ENCODE measurements around the gene TEDDM1.
"Not testable (repeated sequence)": the region's sequence is repeated elsewhere in the genome, so short reads cannot be mapped to it uniquely, and the experiment has no call there.

Gene TEDDM1

DNA sequence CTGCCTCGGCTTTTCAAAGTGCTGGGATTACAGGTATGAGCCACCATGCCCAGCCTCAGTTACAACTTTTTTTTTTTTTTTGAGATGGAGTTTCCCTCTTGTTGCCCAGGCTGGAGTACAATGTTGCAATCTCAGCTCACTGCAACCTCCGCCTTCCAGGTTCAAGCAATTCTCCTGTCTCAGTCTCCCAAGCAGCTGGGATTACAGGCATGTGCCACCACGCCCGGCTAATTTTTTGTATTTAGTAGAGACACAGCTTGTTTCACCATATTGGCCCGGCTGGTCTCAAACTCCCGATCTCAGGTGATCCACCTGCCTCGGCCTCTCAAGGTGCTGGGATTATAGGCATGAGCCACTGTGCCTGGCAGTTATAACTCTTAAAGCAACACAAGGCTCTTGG lies 20.7 kb downstream of the TEDDM1 start:
- DNase-seq: not testable (repeated sequence)

DNA sequence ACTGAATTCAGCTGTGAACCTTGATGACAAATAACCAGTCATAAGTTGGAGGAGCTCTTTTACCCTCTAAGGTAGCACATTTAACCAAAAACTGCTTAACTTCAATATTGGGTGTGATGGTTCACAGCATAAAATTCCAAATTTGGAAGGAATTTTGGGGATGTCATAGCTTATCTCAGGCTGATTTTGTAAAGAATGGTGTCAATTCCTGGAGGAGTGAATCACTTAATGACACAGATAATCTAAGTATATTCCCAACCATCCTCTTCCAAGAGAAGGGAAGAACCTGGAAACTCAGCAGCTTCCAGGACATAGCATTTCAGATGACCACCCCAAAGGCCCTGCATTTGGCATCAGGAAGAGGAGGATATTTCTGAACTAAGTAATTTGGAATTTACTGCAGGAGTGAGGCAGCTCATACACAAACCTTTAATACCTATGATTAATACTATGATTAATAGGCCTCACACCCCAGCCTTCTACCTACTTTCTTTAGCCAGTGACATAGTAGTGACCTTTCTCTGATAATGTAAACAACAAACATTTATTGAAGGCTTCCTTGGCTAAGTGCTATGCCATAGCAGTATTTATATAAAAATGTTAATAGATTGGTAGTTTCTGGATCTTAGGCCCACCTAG lies 23.4 kb downstream of the TEDDM1 start:
- DNase-seq: no peak

DNA sequence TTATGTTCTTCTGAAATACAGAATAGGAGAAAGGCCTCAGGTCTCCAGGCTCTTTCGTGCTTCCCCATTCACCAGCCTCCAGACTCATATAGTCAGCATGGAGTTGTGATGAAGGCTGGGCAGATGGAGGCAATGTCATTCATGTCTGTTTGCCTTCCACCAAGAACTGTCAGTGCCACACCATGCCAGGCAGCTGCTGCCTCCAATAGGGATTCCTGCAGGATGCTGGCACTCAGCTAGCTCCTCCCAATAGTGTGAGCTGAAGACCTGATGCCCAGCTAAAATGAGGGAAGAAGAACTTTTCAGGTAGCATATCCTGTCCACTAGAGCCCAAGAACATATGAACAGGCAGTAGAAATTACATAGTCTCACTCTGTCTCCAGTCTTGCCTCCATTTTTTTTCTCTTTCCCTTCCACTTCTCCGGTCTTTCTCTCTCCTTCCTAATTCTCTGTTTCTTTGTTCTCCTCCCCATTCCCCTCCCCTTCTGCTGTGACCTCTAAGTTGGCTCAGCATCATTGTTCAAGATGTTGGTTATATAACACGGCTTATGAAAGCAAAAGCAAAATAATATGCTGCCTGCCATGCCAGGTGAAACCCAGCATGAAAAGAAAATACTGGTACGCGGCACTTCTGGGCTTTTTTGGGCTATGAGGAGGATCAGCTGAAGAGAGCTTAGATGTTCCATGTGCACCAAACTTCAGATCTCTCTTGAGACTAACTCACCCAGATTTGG lies 26.2 kb downstream of the TEDDM1 start:
- DNase-seq: no peak

DNA sequence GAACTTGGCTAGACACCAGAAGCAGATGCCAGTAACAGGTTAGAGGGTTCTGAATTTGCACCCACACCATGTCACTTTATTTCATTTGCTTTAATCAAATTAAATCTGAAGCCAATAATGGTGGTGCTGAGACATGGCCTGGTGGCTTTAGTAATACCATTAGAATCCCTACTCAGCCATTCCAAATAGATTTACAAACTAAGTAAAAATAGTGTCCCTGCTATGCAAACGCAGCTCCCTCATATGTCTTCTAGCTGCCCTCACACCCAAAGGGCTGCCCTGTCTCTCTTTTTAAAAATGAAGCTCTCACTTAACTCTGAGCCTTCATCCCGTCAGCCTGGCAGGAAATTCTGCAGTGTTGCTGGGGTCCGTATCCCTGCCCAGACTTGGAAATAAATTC lies 29.9 kb downstream of the TEDDM1 start:
- no peak for DNase-seq

DNA sequence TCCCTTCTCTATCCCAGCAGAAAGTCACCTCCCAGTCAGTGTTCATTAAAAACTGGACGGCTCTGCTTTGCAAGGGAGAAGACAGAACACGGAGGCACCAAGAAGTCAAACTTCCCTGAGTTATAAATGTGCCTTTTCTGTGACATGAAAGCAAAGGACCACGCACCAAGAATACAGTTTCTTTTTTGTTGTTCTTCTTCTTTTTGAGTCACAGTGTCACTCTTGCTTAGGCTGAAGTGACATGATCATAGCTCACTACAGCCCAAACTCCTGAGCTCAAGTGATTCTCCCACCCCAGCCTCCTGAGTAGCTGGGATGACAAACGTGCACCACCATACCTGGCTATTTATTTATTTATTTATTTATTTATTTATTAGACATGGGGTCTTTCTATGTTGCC lies 31.6 kb downstream of the TEDDM1 start:
- no peak for DNase-seq

DNA sequence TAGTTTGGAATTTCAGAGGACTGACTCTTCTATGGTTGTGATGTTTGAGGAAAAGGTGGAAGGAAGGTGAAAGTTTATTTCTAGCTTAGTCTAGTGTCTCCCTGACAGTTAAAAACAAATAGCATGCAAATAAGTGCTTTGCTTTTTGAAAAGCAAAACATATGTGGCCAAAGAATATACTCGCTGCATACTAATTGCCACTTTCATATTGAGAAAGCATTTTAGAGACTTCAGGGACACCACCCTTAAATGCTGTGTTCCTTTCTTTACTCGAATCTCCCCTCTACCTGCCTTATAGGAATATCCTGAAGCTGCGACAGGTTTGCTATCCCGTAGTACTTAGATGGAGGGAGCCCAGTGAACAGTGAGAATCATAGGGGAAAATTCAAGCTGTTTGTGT lies 32.1 kb downstream of the TEDDM1 start:
- no peak for DNase-seq

DNA sequence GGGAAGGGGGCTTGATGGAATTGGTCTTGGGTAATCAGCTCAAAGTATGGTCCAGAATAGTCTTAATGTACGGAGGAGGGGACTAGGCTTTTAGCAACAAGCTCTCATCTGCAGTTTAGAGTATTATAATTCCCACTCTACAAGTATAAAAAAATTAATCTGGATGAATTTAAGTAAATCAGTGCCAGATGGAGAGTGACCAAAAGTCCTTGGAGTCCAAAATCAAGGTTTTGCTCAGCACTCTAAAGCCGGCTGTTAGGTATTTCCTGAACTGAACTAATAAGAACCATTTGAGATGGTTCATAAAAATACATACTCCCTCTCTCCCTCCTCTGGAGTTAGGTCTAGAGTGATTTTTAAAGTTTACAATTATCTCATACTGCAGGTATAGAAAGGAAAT lies 32.5 kb downstream of the TEDDM1 start:
- DNase-seq: no peak

DNA sequence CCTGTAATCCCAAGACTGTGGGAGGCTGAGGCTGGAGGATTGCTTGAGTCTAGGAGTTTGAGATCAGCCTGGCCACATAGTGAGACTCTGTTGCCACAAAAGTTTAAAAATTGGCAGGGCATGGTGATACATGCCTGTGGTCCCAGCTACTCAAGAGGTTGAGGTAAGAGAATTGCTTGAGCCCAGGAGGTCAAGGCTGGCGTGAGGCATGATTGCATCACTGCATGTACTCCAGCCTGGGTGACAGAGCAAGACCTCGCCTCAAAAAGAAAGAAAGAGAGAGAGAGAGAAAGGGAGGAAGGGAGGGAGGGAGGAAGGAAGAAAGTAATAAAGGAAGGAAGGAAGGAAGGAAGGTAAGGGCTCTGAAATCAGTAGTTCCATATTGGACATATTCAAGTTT lies 33.9 kb downstream of the TEDDM1 start:
- DNase-seq: no peak

DNA sequence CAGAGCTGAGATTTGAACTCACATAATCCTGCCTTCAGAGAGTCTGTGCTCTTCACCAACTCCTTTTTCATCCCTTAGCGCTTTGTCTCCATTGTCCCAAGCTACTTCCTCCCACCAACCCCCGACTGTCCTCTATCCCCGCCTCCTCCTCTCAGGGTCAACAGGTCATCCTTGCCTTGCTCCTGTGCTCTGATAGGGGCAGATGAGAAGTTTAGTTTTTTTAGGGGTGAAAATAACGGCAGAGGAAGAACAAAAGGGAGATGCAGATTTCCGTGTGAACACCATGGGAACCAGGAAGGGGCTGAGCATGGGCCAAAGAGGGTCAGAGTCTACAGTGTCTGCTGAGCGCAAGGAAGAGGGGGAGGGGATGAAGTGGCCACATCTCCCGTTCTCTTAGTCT lies 40.8 kb downstream of the TEDDM1 start:
- no peak for DNase-seq

DNA sequence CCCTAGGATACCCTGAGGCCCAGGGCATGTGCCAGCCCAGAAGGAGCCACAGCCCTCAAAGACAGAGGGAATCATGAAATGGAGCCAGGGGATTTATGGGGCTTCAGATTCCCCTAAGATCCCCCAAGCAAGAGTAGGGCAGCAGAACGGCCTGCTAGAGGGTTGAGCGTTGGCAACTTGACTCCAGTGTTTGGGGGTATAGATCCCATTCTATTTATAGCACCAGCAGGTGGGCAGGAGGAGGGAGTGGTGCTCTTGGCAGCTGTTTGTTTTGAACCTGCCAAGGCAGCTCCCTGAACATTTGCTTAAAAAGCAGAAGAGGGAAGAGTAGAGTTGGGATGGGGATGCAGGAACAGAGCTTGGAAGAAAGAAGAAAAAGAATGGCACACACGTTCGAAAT lies 42.6 kb downstream of the TEDDM1 start:
- DNase-seq: no peak

DNA sequence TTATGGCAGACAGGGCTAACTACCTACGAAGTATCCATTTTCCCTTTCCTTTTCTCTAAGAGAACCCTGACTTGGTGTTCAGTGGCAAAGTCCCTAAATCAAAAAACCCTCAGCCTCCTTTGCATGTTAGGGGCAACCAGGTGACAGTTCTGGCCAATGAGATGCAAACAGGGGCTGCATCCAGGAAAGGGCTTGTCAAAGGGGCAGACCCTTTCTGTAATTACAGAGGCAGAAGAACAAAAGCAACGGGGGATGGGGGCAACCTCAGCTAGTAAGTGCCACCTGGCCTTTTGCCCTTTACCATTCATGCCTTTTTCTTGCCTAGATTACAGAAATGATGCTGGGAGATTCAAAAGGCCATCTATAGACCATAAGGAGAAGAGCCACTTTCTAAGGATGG lies 43.3 kb downstream of the TEDDM1 start:
- no peak for DNase-seq

DNA sequence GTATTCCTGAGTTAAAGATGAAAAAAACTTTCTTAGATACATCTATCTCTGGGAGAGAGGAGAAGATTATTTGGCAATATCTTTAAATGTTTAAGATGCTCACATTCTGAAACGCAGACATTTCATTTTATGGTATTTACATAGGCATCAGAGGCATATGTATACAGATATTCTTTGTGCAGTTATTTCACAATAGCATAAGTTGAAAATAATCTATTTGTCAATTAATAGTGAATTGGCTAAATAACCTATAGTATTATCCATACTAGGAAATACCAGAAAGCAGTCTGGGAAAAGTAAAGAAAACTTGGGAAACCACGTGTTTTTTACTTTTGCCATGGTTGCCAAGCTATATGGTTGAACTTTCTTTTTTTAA lies 44.8 kb downstream of the TEDDM1 start:
- DNase-seq: no peak

DNA sequence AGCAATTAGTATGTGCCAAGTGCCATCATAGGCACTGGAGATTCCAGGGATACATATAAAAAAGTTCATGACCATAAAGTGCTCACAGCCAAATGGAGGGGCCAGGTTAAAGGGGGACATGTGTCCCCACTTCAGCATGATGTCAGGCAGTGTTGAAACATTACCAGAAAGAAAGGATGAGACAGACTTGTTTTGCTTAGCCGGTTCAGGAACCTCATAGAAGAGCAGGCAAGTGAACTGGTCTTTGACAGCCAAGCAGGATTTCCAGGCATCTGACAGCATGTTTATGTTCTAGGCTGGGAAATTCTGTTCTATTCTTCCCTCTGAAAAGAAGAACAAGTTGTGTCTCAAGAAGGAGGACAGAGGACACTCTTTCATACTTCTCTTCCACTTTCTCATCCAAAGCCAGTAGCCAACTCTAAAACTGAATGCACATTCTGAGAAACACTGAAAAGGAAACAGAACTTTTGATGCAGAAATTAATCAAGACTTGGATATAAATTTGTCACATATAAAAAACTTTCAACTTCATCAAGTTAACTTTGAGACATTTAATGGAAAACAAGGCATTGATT lies 48.6 kb downstream of the TEDDM1 start:
- no peak for DNase-seq

DNA sequence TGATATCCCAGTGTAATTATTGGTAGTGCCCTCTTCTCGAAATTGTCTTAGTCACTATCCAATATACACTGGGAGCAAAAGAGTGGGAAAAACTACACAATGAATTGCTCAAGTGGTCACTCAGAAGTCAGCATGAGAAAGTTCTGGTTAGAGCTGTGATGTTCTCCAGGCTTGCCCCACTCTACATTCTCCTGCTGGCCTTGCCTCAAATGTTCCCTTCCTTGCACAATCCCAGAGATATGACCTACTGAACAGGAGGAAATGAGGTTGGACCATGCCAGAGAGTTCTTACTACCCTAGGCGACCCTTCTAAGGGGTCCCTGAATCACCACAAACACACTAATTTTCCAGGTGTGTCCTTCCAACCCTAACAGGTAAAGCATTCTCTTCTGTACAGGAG lies 49.6 kb downstream of the TEDDM1 start:
- DNase-seq: no peak

DNA sequence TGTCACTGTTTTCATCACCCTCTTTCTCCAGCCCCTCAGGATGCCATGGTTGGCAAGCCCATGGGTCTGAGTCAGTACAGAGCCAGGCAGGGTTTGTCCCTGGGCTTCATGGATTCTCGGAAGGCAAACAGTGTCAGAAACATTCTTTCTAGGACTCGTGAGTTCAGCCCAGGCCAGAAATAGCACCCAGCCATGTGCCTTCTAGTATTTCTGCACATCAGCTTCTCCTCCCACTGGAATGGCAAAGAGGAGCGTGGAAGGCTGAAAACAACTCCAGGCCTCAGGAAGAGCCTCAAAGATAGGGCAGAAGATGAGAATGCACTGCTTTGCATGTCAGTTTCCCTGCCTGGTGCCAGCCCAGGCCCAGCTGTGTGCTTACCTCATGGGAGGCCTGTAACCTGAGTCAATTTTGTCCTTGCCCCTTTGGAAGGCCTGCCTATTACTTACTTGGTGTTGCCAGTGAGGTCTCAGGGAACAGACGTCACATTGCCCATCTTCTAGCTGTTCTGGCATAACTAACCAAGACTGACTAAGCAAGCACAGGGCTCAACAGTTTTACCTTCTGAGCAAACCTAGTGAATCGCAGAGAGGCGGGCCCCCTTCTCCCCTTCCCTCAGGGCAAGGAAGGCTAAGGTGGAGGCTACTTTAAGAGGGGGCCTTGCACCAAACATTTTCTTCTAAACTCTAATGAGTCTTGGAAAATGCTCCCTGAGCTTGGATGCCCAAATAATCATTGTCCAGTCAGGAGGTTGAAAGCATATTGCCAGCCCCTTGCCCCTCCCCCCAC lies 51.3 kb downstream of the TEDDM1 start:
- DNase-seq: no peak
